HG03025 (cell line): Measurements from ENCODE around the gene CFB.
"Not testable (repeated sequence)": the region's sequence is repeated elsewhere in the genome, so short reads cannot be mapped to it uniquely, and the experiment has no call there.

Experiments
- ATAC-seq: cut with Tn5 transposase; IDR thresholded peaks from one replicate; pipeline ENCODE4 v1.9.1; 2021; ENCODE audit warnings: mild to moderate bottlenecking, moderate library complexity; ENCODE audit not compliant: unreplicated experiment, low FRiP score

Gene CFB

GRCh38 chr6:31911826-31912585 is 33.9 kb upstream of the CFB start:
- no peak for ATAC-seq

GRCh38 chr6:31915351-31915750 is 30.5 kb upstream of the CFB start:
- no peak for ATAC-seq

DNA sequence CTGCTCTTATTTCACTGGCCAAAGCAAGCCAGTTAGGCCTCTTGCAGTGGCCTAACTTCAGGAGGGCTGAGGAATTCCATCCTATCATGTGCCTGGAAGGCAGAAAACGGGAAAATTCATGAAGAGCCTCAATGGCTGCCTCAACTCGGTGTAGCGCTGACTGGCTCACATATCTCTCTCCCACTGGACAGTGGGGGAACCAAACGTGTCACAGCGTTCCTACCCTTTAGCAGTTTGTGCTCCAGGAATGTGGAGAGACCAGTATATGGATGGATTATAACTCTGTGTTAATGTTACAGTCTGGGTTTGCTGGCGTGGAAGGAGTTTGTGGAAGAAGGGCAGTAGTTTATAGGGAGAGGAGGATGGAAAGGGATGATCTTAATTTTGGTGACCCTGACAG is 30.1 kb upstream of the CFB start:
- ATAC-seq, result no peak

- no peak for ATAC-seq
Measured at GRCh38 chr6:31918069-31918720, 27.7 kb upstream of the CFB start.

DNA sequence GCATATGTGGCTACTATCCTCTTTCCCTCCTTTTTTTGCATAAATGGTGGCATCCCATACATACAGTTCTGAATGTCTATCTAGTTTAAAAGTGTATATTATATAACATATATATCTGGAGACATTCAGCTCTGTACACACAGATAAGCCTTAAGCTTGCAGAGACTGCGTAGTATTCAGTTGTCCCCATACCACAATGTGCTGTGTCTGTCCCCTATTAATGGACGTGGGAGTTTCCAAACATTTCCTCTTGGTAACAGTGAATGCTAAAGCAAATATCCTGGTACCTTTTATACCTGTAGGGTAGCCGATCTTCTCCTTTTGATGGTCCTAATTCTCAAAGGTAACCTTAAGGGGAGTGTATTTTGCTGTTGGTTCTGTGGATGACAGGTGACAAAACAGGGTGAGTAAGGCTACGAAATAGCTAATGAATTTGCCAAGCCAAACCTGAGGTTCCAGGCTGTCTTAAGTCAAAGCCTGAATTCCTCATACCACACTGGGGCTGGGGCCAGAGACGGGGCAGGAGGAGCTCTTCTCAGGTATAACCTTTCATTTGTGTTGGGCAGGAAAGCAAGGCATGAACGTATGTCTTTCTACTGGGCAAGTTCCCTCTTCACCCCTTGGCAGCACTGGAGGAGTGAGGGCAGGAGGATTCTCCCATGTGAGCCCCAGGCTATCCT is 26.1 kb upstream of the CFB start:
- ATAC-seq, result no peak

- ATAC-seq, result no peak
Measured at GRCh38 chr6:31920811-31921210, 25.1 kb upstream of the CFB start.

- no peak for ATAC-seq
Measured at GRCh38 chr6:31922942-31923341, 23.0 kb upstream of the CFB start.

DNA sequence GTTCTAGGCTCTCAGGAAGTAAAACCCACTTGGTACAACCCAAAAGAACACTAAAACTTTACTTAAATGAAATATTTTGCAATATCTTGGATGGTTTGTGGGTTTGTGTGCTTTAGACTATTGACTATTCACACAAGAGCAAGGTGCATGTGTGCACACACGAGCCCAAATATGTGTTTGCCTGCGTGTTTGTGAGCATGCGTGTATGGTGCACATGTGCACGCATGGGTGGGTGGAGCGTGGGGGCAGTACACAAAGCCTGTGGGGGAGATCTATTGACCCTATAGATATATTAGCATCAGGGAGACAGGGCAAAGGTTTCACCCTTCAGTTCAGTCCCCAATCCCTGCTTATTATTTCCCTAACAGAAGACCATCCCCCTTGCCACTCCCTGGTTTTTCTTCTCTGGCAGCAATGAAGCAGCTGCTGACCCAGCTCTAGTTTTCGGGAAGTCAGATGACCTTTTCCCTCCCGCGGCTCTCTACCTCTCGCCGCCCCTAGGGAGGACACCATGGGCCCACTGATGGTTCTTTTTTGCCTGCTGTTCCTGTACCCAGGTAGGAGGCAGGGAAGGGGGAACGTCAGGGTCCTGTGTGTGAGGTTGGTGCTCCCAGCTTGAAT is 18.5 kb upstream of the CFB start, which contains the start of gene C2:
TSS of gene C2 (plus strand) at position 476 of the 621 bp plus-strand sequence. CDS start at position 512, 36 bp downstream.
- ATAC-seq, result no peak

GRCh38 chr6:31927863-31928671 is 17.8 kb upstream of the CFB start:
- no peak for ATAC-seq

GRCh38 chr6:31928672-31928939 is 17.3 kb upstream of the CFB start:
- no peak for ATAC-seq

GRCh38 chr6:31930962-31931361 is 14.9 kb upstream of the CFB start:
- ATAC-seq, result no peak

DNA sequence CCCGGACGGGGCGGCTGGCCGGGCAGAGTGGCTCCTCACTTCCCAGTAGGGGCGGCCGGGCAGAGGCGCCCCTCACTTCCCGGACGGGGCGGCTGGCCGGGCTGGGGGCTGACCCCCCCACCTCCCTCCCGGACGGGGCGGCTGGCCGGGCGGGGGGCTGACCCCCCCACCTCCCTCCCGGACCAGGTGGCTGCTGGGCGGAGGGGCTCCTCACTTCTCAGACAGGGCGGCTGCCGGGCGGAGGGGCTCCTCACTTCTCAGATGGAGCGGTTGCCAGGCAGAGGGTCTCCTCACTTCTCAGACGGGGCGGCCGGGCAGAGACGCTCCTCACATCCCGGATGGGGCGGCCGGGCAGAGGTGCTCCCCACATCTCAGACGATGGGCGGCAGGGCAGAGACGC is 13.8 kb upstream of the CFB start:
- ATAC-seq, result not testable (repeated sequence)

DNA sequence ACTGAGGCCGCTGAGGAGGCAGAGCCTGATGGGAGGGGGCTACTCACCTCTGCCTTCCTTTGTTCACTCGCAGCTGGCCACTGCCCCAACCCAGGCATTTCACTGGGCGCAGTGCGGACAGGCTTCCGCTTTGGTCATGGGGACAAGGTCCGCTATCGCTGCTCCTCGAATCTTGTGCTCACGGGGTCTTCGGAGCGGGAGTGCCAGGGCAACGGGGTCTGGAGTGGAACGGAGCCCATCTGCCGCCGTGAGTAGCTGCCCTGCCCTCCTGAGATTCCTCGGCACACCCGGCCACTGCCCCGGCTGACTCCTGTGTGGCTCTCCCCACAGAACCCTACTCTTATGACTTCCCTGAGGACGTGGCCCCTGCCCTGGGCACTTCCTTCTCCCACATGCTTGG is 12.4 kb upstream of the CFB start:
- no peak for ATAC-seq

GRCh38 chr6:31935021-31935420 is 10.9 kb upstream of the CFB start:
- no peak for ATAC-seq

DNA sequence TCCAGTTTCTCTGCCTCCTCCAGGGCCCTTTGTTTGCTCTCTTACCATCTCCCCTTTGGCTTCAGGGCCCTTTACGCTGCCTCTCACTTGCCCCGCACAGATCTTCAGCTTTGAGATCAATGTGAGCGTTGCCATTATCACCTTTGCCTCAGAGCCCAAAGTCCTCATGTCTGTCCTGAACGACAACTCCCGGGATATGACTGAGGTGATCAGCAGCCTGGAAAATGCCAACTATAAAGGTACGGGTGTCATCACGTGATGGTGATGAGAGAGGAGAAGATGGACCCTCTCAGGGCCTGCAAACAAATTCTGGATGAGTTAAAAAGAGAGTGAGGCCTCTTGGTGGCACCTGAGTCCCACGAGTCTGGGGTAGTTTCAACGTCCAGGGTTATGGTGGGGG is 10.1 kb upstream of the CFB start:
- no peak for ATAC-seq

DNA sequence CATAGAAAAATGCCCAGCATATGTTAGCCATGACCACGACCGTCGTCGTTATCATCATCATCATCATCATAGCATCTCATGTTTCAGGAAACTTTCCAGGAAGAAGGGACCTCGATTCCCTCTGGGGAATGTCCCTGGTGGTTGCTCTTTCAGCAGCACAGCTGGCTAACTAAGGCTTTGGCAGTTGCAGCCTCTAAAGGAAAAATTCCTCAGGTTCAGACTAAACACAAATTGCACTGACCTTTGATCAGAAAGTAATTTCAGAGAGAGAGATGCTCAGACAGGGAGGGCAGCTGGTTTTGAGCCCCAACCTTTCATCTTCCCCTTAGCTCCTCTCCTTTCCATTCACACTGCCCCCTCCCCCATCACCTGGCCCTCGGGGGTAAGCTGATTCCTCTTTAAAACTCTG is 5.6 kb upstream of the CFB start:
- no peak for ATAC-seq

- no peak for ATAC-seq
Measured at GRCh38 chr6:31943742-31944141, 2.2 kb upstream of the CFB start.

DNA sequence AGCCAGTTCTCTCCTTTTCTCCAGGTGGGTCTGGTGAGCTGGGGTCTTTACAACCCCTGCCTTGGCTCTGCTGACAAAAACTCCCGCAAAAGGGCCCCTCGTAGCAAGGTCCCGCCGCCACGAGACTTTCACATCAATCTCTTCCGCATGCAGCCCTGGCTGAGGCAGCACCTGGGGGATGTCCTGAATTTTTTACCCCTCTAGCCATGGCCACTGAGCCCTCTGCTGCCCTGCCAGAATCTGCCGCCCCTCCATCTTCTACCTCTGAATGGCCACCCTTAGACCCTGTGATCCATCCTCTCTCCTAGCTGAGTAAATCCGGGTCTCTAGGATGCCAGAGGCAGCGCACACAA is 765 bp upstream of the CFB start:
- no peak for ATAC-seq

DNA sequence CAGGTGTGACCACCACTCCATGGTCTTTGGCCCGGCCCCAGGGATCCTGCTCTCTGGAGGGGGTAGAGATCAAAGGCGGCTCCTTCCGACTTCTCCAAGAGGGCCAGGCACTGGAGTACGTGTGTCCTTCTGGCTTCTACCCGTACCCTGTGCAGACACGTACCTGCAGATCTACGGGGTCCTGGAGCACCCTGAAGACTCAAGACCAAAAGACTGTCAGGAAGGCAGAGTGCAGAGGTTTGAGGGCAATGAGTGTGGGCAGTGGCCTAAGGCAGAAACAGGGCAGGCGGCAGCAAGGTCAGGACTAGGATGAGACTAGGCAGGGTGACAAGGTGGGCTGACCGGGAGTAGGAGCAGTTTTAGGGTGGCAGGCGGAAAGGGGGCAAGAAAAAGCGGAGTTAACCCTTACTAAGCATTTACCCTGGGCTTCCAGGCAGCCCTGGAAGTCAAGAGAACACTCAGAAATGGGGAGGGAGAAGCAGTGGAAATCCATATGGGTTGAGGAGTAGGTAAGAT is 533 bp downstream of the CFB start:
- ATAC-seq, result no peak

- no peak for ATAC-seq
Measured at GRCh38 chr6:31947070-31947675, 1.3 kb downstream of the CFB start.
